ENCODE measurements around the gene CLCN7.

CLCN7 gene

GRCh38 chr16:1455190-1456171, 19.3 kb downstream of the CLCN7 start:
- Mint-ChIP-seq H3K4me1 (ENCODE audit: low read depth) (peaks cover 20% of the 10 kb centered on the region), H3K27ac (no peak overlapping the region), H3K9me3 (no peaks in the 10 kb centered on the region), H3K4me3 (no peak overlapping the region), H3K36me3 (ENCODE audit: low read depth) (peaks cover 100% of the 10 kb centered on the region), H3K27me3 (no peaks in the 10 kb centered on the region)
- intact Hi-C loops (cut with micrococcal nuclease), result no loop called here

GRCh38 chr16:1454561-1454960, 20.3 kb downstream of the CLCN7 start:
- H3K27ac Mint-ChIP-seq, result no peak overlapping the region
- intact Hi-C loops (cut with micrococcal nuclease), result no loop called here
- no peaks in the 10 kb centered on the region for H3K9me3 Mint-ChIP-seq
- peaks cover 100% of the 10 kb centered on the region for H3K36me3 Mint-ChIP-seq (ENCODE audit: low read depth)
- H3K4me1 Mint-ChIP-seq (ENCODE audit: low read depth), result peaks cover 10% of the 10 kb centered on the region
- no peaks in the 10 kb centered on the region for H3K27me3 Mint-ChIP-seq
- H3K4me3 Mint-ChIP-seq, result no peak overlapping the region

GRCh38 chr16:1453316-1453715, 21.5 kb downstream of the CLCN7 start:
- intact Hi-C loops (cut with micrococcal nuclease), result no loop called here
- H3K36me3 Mint-ChIP-seq (ENCODE audit: low read depth), result peaks cover 100% of the 10 kb centered on the region
- no peak overlapping the region for H3K27ac Mint-ChIP-seq
- no peaks in the 10 kb centered on the region for H3K4me1 Mint-ChIP-seq (ENCODE audit: low read depth)
- no peaks in the 10 kb centered on the region for H3K9me3 Mint-ChIP-seq
- H3K4me3 Mint-ChIP-seq, result no peak overlapping the region
- H3K27me3 Mint-ChIP-seq, result no peaks in the 10 kb centered on the region

GRCh38 chr16:1452530-1452929, 22.3 kb downstream of the CLCN7 start:
- no peak overlapping the region for H3K4me3 Mint-ChIP-seq
- no peak overlapping the region for H3K27ac Mint-ChIP-seq
- H3K27me3 Mint-ChIP-seq, result no peaks in the 10 kb centered on the region
- H3K9me3 Mint-ChIP-seq, result no peaks in the 10 kb centered on the region
- no peaks in the 10 kb centered on the region for H3K4me1 Mint-ChIP-seq (ENCODE audit: low read depth)
- peaks cover 100% of the 10 kb centered on the region for H3K36me3 Mint-ChIP-seq (ENCODE audit: low read depth)
- intact Hi-C loops (cut with micrococcal nuclease), result no loop called here

- Mint-ChIP-seq H3K4me1 (ENCODE audit: low read depth) (no peaks in the 10 kb centered on the region), H3K36me3 (ENCODE audit: low read depth) (peaks cover 100% of the 10 kb centered on the region), H3K27me3 (no peaks in the 10 kb centered on the region), H3K27ac (no peak overlapping the region), H3K4me3 (no peak overlapping the region), H3K9me3 (no peaks in the 10 kb centered on the region)
- intact Hi-C loops (cut with micrococcal nuclease), result no loop called here
Observed at GRCh38 chr16:1451702-1452392, 23.0 kb downstream of the CLCN7 start.

GRCh38 chr16:1450841-1451240, 24.0 kb downstream of the CLCN7 start:
- intact Hi-C loops (cut with micrococcal nuclease), result no loop called here
- Mint-ChIP-seq H3K27ac (no peak overlapping the region), H3K9me3 (no peaks in the 10 kb centered on the region), H3K36me3 (ENCODE audit: low read depth) (peaks cover 100% of the 10 kb centered on the region), H3K4me1 (ENCODE audit: low read depth) (no peaks in the 10 kb centered on the region), H3K4me3 (no peak overlapping the region), H3K27me3 (no peaks in the 10 kb centered on the region)

GRCh38 chr16:1450218-1450617, 24.6 kb downstream of the CLCN7 start:
- Mint-ChIP-seq H3K27me3 (no peaks in the 10 kb centered on the region), H3K27ac (no peak overlapping the region), H3K36me3 (ENCODE audit: low read depth) (peaks cover 100% of the 10 kb centered on the region), H3K4me1 (ENCODE audit: low read depth) (no peaks in the 10 kb centered on the region), H3K9me3 (no peaks in the 10 kb centered on the region), H3K4me3 (no peak overlapping the region)
- intact Hi-C loops (cut with micrococcal nuclease), result no loop called here

- Mint-ChIP-seq H3K4me1 (ENCODE audit: low read depth) (no peaks in the 10 kb centered on the region), H3K27ac (no peak overlapping the region), H3K9me3 (no peaks in the 10 kb centered on the region), H3K4me3 (no peak overlapping the region), H3K27me3 (no peaks in the 10 kb centered on the region), H3K36me3 (ENCODE audit: low read depth) (peaks cover 98% of the 10 kb centered on the region)
- intact Hi-C loops (cut with micrococcal nuclease), result no loop called here
Observed at GRCh38 chr16:1449201-1449788, 25.5 kb downstream of the CLCN7 start.

- Mint-ChIP-seq H3K4me1 (ENCODE audit: low read depth) (no peaks in the 10 kb centered on the region), H3K27me3 (no peaks in the 10 kb centered on the region), H3K4me3 (no peak overlapping the region), H3K27ac (no peak overlapping the region), H3K36me3 (ENCODE audit: low read depth) (peaks cover 91% of the 10 kb centered on the region), H3K9me3 (no peaks in the 10 kb centered on the region)
- intact Hi-C loops (cut with micrococcal nuclease), result no loop called here
Observed at GRCh38 chr16:1448536-1449116, 26.2 kb downstream of the CLCN7 start.

- intact Hi-C loops (cut with micrococcal nuclease), result no loop called here
- Mint-ChIP-seq H3K4me1 (ENCODE audit: low read depth) (no peaks in the 10 kb centered on the region), H3K9me3 (no peaks in the 10 kb centered on the region), H3K27me3 (no peaks in the 10 kb centered on the region), H3K36me3 (ENCODE audit: low read depth) (peaks cover 86% of the 10 kb centered on the region), H3K4me3 (no peak overlapping the region), H3K27ac (no peak overlapping the region)
Observed at GRCh38 chr16:1447965-1448364, 26.9 kb downstream of the CLCN7 start.

GRCh38 chr16:1446296-1447080, 28.3 kb downstream of the CLCN7 start:
- intact Hi-C loops (cut with micrococcal nuclease), result no loop called here
- H3K27me3 Mint-ChIP-seq, result no peaks in the 10 kb centered on the region
- no peaks in the 10 kb centered on the region for H3K4me1 Mint-ChIP-seq (ENCODE audit: low read depth)
- no peak overlapping the region for H3K27ac Mint-ChIP-seq
- H3K9me3 Mint-ChIP-seq, result no peaks in the 10 kb centered on the region
- H3K36me3 Mint-ChIP-seq (ENCODE audit: low read depth), result peaks cover 84% of the 10 kb centered on the region
- H3K4me3 Mint-ChIP-seq, result no peak overlapping the region

GRCh38 chr16:1445518-1446203, 29.2 kb downstream of the CLCN7 start:
- Mint-ChIP-seq H3K27ac (no peak overlapping the region), H3K9me3 (no peaks in the 10 kb centered on the region), H3K27me3 (no peaks in the 10 kb centered on the region), H3K4me1 (ENCODE audit: low read depth) (no peaks in the 10 kb centered on the region), H3K36me3 (ENCODE audit: low read depth) (peaks cover 83% of the 10 kb centered on the region), H3K4me3 (no peak overlapping the region)
- intact Hi-C loops (cut with micrococcal nuclease), result no loop called here
